Panc1 (cell line): ENCODE data around the gene TNFSF13. TPM values are rescaled to one million over a fixed set of nuclear protein-coding genes. Genes with fewer than 3 reads are reported as not detected.
A peak's percentile ranks its signal among the peaks of the same experiment; 100 is the strongest.

Experiments
- ATAC-seq: fragments of 200-7000 bp; cut with Tn5 transposase; 2 replicates; pipeline ENCODE4 v1.9.1; 2020; ENCODE audit warnings: mild to moderate bottlenecking, moderate library complexity
- BruUV-seq: library from RNA; stranded (reverse); fragments of 400-500 nt; replicated peaks from 2 replicates; lab custom pipeline; 2021; lab: Mats Ljungman, UMichigan
- CTCF ChIA-PET: fragments of 300-600 bp; sonication (Branson Sonifier 250); formaldehyde crosslinking; loops from one replicate; lab custom pipeline; 2022; ENCODE audit warnings: antibody characterized with exemption; lab: Charles Lee
- POLR2A ChIA-PET: fragments of 300-600 bp; sonication (Branson Sonifier 250); formaldehyde crosslinking; loops from one replicate; lab custom pipeline; 2022; ENCODE audit warnings: antibody characterized with exemption; lab: Charles Lee
- DNase-seq: peaks from one replicate; pipeline ENCODE4 v3.0.0-alpha.2; 2010; ENCODE audit warnings: low read depth, low spot score
- H3K27ac ChIP-seq: 2 replicates; pipeline ENCODE4 v1.5.1; 2011; ENCODE audit warnings: mild to moderate bottlenecking, low read length, inconsistent platforms
- H3K27me3 ChIP-seq: fragments of 200-500 bp; sonication (Bioruptor generic); 2 replicates; pipeline ENCODE4 v1.6.0; 2014; ENCODE audit warnings: low read length, inconsistent platforms; ENCODE audit not compliant: control insufficient read depth, insufficient read depth
- H3K36me3 ChIP-seq: fragments of 200-500 bp; sonication (Bioruptor generic); 2 replicates; pipeline ENCODE4 v1.5.1; 2014; ENCODE audit warnings: inconsistent platforms, mild to moderate bottlenecking, low read length, moderate library complexity; ENCODE audit not compliant: control insufficient read depth, insufficient read depth
- H3K4me1 ChIP-seq: 2 replicates; pipeline ENCODE4 v1.5.1; 2011; ENCODE audit warnings: inconsistent platforms, mild to moderate bottlenecking, low read length, moderate library complexity; ENCODE audit not compliant: control insufficient read depth, insufficient read depth
- H3K4me3 ChIP-seq, 2 experiments: 2 replicates each; pipeline ENCODE4 v1.5.1; 2011 to 2012; ENCODE audit warnings: low read depth in 2 of 2, low read length in 2 of 2, mild to moderate bottlenecking in 2 of 2, inconsistent platforms in 1 of 2, moderate library complexity in 1 of 2
- H3K9me3 ChIP-seq: fragments of 200-500 bp; sonication (Bioruptor generic); 2 replicates; pipeline ENCODE4 v1.5.1; 2014; ENCODE audit warnings: low read depth, mild to moderate bottlenecking, inconsistent platforms, low read length, moderate library complexity; ENCODE audit not compliant: control insufficient read depth, insufficient read depth
- CTCF ChIP-seq: fragments of 450-650 bp; IDR thresholded peaks from 2 replicates; pipeline ENCODE4 v1.5.1; 2017; ENCODE audit warnings: mild to moderate bottlenecking
- POLR2AphosphoS5 ChIP-seq: IDR thresholded peaks from 2 replicates; pipeline ENCODE4 v1.6.1; 2012; ENCODE audit warnings: mild to moderate bottlenecking, low read depth, low read length, moderate library complexity
- REST ChIP-seq, 2 experiments: IDR thresholded peaks; 2 replicates each; pipeline ENCODE4 v1.6.1; 2011 to 2012; ENCODE audit warnings: low read depth in 2 of 2, control low read depth in 1 of 2, low read length in 1 of 2, mild to moderate bottlenecking in 1 of 2, moderate library complexity in 1 of 2; ENCODE audit not compliant: insufficient read depth in 1 of 2
- SIN3A ChIP-seq: IDR thresholded peaks from 2 replicates; pipeline ENCODE4 v1.6.1; 2012; ENCODE audit warnings: low read depth, mild to moderate bottlenecking, low read length, moderate library complexity, borderline replicate concordance; ENCODE audit not compliant: insufficient read depth
- TCF7L2 ChIP-seq: IDR thresholded peaks from 2 replicates; pipeline ENCODE4 v1.6.1; 2011; ENCODE audit warnings: mild to moderate bottlenecking, low read depth, low read length, inconsistent platforms
- in situ Hi-C: cut with HindIII; loops from 2 replicates; pipeline ENCODE4 v1.10.0; 2016; ENCODE audit warnings: low sequenced_read_pairs, low pct_unique_long_range_greater_than_20kb
- intact Hi-C: fragments of 100-400 bp; cut with micrococcal nuclease; formaldehyde crosslinking; loops from one replicate; pipeline ENCODE4 v1.10.0; 2022; ENCODE audit not compliant: unreplicated experiment
- total RNA-seq: library from RNA; stranded (reverse); gene quantifications from one replicate; pipeline ENCODE4 v1.2.1, GENCODE V29; 2021; ENCODE audit not compliant: unreplicated experiment

Gene TNFSF13
- total RNA-seq, 1 experiment from 2014 or later, result 2.3 TPM

- in situ Hi-C loops, result no loop called here
- Histone ChIP-seq H3K27ac (peak within 1 kb of the TSS; percentile 26; the same call in 1 of the 2 replicates), H3K36me3 (peaks cover 12% of the 10 kb centered on the region), H3K27me3 (no peaks in the 10 kb centered on the region), H3K4me1 (peaks cover 14% of the 10 kb centered on the region), H3K9me3 (no peaks in the 10 kb centered on the region), H3K4me3 (no peak within 1 kb of the TSS)
- ATAC-seq (no peak), DNase-seq (no peak)
- ChIA-PET CTCF (no interaction called here), POLR2A (interaction anchor here (0.6 kb wide), 1 partner anchor 748 kb away, joined by 4 read pairs; no protein-coding TSS in a partner anchor)
- TF ChIP-seq TCF7L2 (no peak), SIN3A (no peak), POLR2AphosphoS5 (no peak), CTCF (no peak), REST (IDR thresholded peaks at IDR 0.05; ENCODE audit: insufficient read depth in 1 of 2, low read depth in 2 of 2, low read length in 1 of 2) (no peak)
- intact Hi-C loops, result no loop called here
- BruUV-seq, result no TSS peak
Measured at GRCh38 chr17:7589891-7590691, 31.5 kb downstream of the TNFSF13 start, which contains the start of gene SOX15. Gene SOX15, minus strand, starts transcription at chr17:7590094. Its CDS starts 418 bp downstream, at chr17:7589676.

- ChIA-PET POLR2A (interaction anchor here (0.6 kb wide), 1 partner anchor 747 kb away, joined by 4 read pairs; no protein-coding TSS in a partner anchor), CTCF (no interaction called here)
- in situ Hi-C loops, result no loop called here
- no peaks in the 10 kb centered on the region for H3K9me3 ChIP-seq
- peak overlapping the region; percentile 26; the same call in 1 of the 2 replicates for H3K27ac ChIP-seq
- intact Hi-C loops, result no loop called here
- H3K36me3 ChIP-seq, result peaks cover 12% of the 10 kb centered on the region
- TF ChIP-seq POLR2AphosphoS5 (0 out of 2 replicates have a peak, but pooled peaks have one; percentile 16), REST (IDR thresholded peaks at IDR 0.05; ENCODE audit: insufficient read depth in 1 of 2, low read depth in 2 of 2, low read length in 1 of 2) (no peak)
- ATAC-seq (peak; percentile 54), DNase-seq (no peak)
- peaks cover 13% of the 10 kb centered on the region for H3K4me1 ChIP-seq
- no TSS peak for BruUV-seq
- no peaks in the 10 kb centered on the region for H3K27me3 ChIP-seq
- H3K4me3 ChIP-seq, result no peak overlapping the region
Measured at GRCh38 chr17:7590743-7591142, 32.2 kb downstream of the TNFSF13 start.
